Thyroid gland (tissue), 4 donors: ENCODE results near the gene PCIF1. TPM values are rescaled to one million over a fixed set of nuclear protein-coding genes. Genes with fewer than 3 reads are reported as not detected.

Experiments used
- DNase-seq, 2 donors: peaks; one replicate each; pipeline ENCODE4 v3.0.0-alpha.2; 2019
- H3K27ac ChIP-seq, 3 donors: fragments of 200-600 bp; sonication (generic); 1 replicate in 2 of 3; 2 replicates in 1 of 3; pipeline ENCODE4 v1.5.1; 2016 to 2019; ENCODE audit warnings: mild to moderate bottlenecking in 1 of 3, moderate library complexity in 1 of 3
- H3K27me3 ChIP-seq: fragments of 200-600 bp; sonication (generic); one replicate; pipeline ENCODE4 v1.5.1; 2019
- H3K36me3 ChIP-seq, 2 donors: fragments of 200-600 bp; sonication (generic); one replicate each; pipeline ENCODE4 v1.5.1; 2016 to 2019
- H3K4me1 ChIP-seq, 2 donors: fragments of 200-600 bp; sonication (generic); one replicate each; pipeline ENCODE4 v1.5.1; 2017 to 2019
- H3K4me3 ChIP-seq, 3 donors: fragments of 200-600 bp; sonication (generic); replicated peaks in 1 of 3; 1 replicate in 2 of 3; 2 replicates in 1 of 3; pipeline ENCODE4 v1.5.1; 2016; ENCODE audit warnings: mild to moderate bottlenecking in 1 of 3
- H3K9me3 ChIP-seq: fragments of 200-600 bp; sonication (generic); one replicate; pipeline ENCODE4 v1.5.1; 2017
- CTCF ChIP-seq, 6 experiments: fragments of 200-600 bp in 3 of 6; fragments of 450-650 bp in 3 of 6; sonication (generic) in 3 of 6; IDR thresholded peaks; one replicate each; pipeline ENCODE4 v1.5.1; 2016 to 2019; ENCODE audit warnings: antibody characterized with exemption in 6 of 6, mild to moderate bottlenecking in 2 of 6, inconsistent platforms in 1 of 6, moderate library complexity in 1 of 6
- POLR2A ChIP-seq, 2 donors: fragments of 450-650 bp; IDR thresholded peaks; one replicate each; pipeline ENCODE4 v1.6.1; 2017; ENCODE audit warnings: antibody characterized with exemption in 2 of 2, mild to moderate bottlenecking in 2 of 2, moderate library complexity in 1 of 2
- WGBS, 2 donors: methylation state at CpG; one replicate each; pipeline ENCODE4 v1.1.5; 2017; 5-methylcytosine and 5-hydroxymethylcytosine counted together
- intact Hi-C: fragments of 100-400 bp; cut with DNase I; formaldehyde crosslinking; loops from one replicate; pipeline ENCODE4 v1.15.1; 2023
- total RNA-seq, 4 donors: library from RNA; depleted of rRNA; stranded (reverse); fragments of >200 nt; gene quantifications; one replicate each; pipeline ENCODE4 v1.2.3, GENCODE V29; 2016

Gene PCIF1
- total RNA-seq, 4 donors from 2014 or later = 28.1 to 63.6 (median 49.1) TPM

GRCh38 chr20:45972500-45973183 lies 38.2 kb downstream of the PCIF1 start:
- H3K27ac ChIP-seq = peak overlapping the region; percentile 100
- no peaks in the 10 kb centered on the region for H3K27me3 ChIP-seq
- 42 to 50% methylated on average over 24 to 29 of the region's 29 CpGs for whole genome bisulfite sequencing, 2 donors
- intact Hi-C loops = no loop called here
- H3K4me3 ChIP-seq = peak overlapping the region in 1 of 3 donors; percentile 91
- H3K4me1 ChIP-seq = peaks cover 5 to 7% of the 10 kb centered on the region in 2 donors
- peaks cover 4 to 14% of the 10 kb centered on the region in 2 donors for H3K36me3 ChIP-seq
- no peaks in the 10 kb centered on the region for H3K9me3 ChIP-seq
- no peak for TF ChIP-seq CTCF (IDR thresholded peaks at IDR 0.05)
- TF ChIP-seq POLR2A (IDR thresholded peaks at IDR 0.05) = no peak
- DNase-seq = no peak

- DNase-seq = no peak
- Histone ChIP-seq H3K4me1 (peaks cover 5% of the 10 kb centered on the region in 2 donors), H3K27me3 (no peaks in the 10 kb centered on the region), H3K36me3 (no peaks in the 10 kb centered on the region), H3K27ac (no peak overlapping the region), H3K9me3 (no peaks in the 10 kb centered on the region), H3K4me3 (no peak overlapping the region)
- 81 to 88% methylated on average over 7 of the region's 7 CpGs for WGBS, 2 donors
- intact Hi-C loops = no loop called here
- TF ChIP-seq CTCF (IDR thresholded peaks at IDR 0.05) = no peak
- no peak for TF ChIP-seq POLR2A (IDR thresholded peaks at IDR 0.05)
Measured at GRCh38 chr20:45974896-45975565, 40.5 kb downstream of the PCIF1 start.

GRCh38 chr20:45975686-45976085 lies 41.2 kb downstream of the PCIF1 start:
- Histone ChIP-seq H3K27ac (no peak overlapping the region), H3K4me3 (no peak overlapping the region), H3K36me3 (no peaks in the 10 kb centered on the region), H3K9me3 (no peaks in the 10 kb centered on the region), H3K4me1 (peaks cover 0 to 5% of the 10 kb centered on the region in 2 donors), H3K27me3 (no peaks in the 10 kb centered on the region)
- WGBS, 2 donors = 87 to 91% methylated on average over 9 to 11 of the region's 11 CpGs
- no peak for DNase-seq
- intact Hi-C loops = no loop called here
- no peak for TF ChIP-seq POLR2A (IDR thresholded peaks at IDR 0.05)
- TF ChIP-seq CTCF (IDR thresholded peaks at IDR 0.05) = no peak

- Histone ChIP-seq H3K27ac (no peak overlapping the region), H3K4me3 (no peak overlapping the region), H3K4me1 (peaks cover 0 to 5% of the 10 kb centered on the region in 2 donors), H3K27me3 (no peaks in the 10 kb centered on the region), H3K36me3 (no peaks in the 10 kb centered on the region), H3K9me3 (no peaks in the 10 kb centered on the region)
- 77 to 80% methylated on average over 6 of the region's 6 CpGs for WGBS, 2 donors
- intact Hi-C loops = no loop called here
- DNase-seq = no peak
- no peak for TF ChIP-seq POLR2A (IDR thresholded peaks at IDR 0.05)
- TF ChIP-seq CTCF (IDR thresholded peaks at IDR 0.05) = no peak
Measured at GRCh38 chr20:45976086-45976485, 41.6 kb downstream of the PCIF1 start.

- DNase-seq = no peak
- H3K36me3 ChIP-seq = no peaks in the 10 kb centered on the region
- H3K4me3 ChIP-seq = no peak overlapping the region
- TF ChIP-seq CTCF (IDR thresholded peaks at IDR 0.05) (no peak), POLR2A (IDR thresholded peaks at IDR 0.05) (no peak)
- no peak overlapping the region for H3K27ac ChIP-seq
- no peaks in the 10 kb centered on the region for H3K27me3 ChIP-seq
- WGBS, 2 donors = 91 to 94% methylated on average over 4 to 6 of the region's 6 CpGs
- no peaks in the 10 kb centered on the region for H3K9me3 ChIP-seq
- H3K4me1 ChIP-seq = no peaks in the 10 kb centered on the region
- intact Hi-C loops = no loop called here
Measured at GRCh38 chr20:45981261-45981660, 46.8 kb downstream of the PCIF1 start.
